GM12865 (cell line): ENCODE results near the gene KIF13A.
"Not testable (repeated sequence)": the region's sequence is repeated elsewhere in the genome, so short reads cannot be mapped to it uniquely, and the experiment has no call there.

Experiments used
- DNase-seq: peaks from one replicate; pipeline ENCODE4 v3.0.0; 2010; ENCODE audit warnings: low read depth
- H3K4me3 ChIP-seq: 2 replicates; pipeline ENCODE4 v1.5.1; 2011; ENCODE audit warnings: mild to moderate bottlenecking, low read depth, low read length, control low read depth
- TF ChIP-seq, protein P1 (sequence below): IDR thresholded peaks from 2 replicates; pipeline ENCODE4 v1.5.1; 2011; ENCODE audit warnings: low read length, control low read depth, low read depth, inconsistent platforms; ENCODE audit not compliant: insufficient read depth; ENCODE audit errors: missing control alignments

KIF13A gene

DNA sequence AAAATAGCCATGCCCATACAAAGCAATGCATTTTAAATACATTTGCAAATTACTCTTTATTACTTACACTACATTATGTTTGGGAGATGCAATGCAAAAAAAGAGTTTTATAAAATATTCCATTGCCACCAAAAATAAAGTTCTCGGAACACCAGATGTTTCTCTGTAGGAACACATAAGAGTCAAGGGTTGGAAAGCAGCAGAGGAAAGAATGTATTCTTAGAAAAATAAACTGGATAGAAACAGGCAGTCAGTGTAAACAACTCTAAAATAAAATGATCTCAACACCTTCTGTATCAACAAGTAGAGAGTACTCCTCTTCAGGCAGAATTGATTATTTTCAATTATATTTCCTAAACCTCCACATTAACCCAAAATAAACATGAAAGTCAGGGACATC is 28.1 kb downstream of the KIF13A start:
- TF ChIP-seq, protein P1, sequence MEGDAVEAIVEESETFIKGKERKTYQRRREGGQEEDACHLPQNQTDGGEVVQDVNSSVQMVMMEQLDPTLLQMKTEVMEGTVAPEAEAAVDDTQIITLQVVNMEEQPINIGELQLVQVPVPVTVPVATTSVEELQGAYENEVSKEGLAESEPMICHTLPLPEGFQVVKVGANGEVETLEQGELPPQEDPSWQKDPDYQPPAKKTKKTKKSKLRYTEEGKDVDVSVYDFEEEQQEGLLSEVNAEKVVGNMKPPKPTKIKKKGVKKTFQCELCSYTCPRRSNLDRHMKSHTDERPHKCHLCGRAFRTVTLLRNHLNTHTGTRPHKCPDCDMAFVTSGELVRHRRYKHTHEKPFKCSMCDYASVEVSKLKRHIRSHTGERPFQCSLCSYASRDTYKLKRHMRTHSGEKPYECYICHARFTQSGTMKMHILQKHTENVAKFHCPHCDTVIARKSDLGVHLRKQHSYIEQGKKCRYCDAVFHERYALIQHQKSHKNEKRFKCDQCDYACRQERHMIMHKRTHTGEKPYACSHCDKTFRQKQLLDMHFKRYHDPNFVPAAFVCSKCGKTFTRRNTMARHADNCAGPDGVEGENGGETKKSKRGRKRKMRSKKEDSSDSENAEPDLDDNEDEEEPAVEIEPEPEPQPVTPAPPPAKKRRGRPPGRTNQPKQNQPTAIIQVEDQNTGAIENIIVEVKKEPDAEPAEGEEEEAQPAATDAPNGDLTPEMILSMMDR = no peak
- H3K4me3 ChIP-seq = no peak overlapping the region
- DNase-seq = no peak

DNA sequence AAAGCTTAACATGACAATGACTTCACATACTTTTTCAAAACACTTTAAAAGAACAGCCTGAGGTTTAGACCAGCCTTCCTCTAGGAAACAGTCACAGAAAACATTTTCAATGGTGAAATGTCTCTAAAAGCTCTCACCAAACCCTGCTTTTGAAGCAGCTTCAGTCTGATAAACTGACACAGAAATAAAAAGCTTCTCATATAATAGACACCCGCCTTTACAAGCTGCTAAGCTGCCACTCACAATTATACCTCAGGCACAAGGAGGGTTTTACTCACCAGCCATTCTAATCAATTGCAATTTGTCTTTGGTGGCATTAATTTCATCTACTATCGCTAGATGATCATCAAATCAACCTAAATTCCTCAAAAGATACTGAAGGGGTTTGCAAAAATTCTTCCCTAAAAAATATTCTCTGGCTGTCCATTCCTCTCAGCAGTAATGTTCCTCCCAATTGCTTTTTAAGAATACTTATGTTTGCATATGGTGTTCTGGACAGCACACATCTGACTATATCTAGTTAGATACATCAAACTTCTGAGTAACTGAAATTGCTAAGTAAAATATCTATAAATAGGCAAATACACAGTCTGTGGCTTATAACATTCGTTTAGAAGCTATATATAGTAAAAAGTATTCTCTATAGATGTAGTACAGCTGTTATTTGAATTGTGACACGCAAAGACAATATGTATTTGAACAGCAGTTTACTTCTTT is 29.4 kb downstream of the KIF13A start:
- H3K4me3 ChIP-seq = no peak overlapping the region
- DNase-seq = no peak
- TF ChIP-seq, protein P1 = no peak

DNA sequence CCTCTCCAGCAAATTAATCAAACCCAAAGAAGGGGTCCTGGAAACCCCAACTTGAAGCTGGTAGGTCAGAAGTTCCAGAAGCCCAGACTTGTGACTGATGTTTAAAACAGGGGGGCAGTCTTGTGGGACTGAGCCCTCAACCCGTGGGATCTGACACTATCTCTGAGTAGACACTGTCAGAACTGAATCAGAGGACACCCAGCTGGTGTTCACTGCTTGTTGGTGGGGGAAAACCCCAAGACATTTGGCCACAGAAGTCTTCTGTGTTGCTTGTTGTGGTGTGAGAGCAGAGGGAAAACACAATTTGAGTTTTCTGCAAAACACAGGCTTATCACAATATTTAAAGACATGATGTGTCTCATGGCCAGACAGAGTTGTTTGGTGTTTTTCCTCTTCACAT is 29.9 kb downstream of the KIF13A start:
- peak; percentile 13 for DNase-seq
- H3K4me3 ChIP-seq = no peak overlapping the region
- TF ChIP-seq, protein P1 = no peak

DNA sequence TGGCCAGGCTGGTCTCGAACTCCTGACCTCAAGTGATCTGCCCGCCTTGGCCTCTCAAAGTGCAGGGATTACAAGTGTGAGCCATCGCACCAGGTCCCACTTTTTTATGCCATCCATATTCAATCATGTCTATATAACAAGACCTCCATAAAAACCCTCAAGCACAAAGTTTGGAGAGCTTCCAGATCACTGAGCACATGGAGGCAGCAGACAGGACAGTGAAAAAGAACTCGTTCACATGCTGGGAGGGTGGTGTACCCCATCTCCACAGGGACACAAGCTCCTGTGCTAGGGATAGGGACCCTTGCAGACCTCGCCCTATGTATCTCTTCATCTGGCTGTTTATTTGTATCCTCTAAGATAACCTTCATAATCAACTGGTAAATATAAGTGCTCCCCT is 30.3 kb downstream of the KIF13A start:
- H3K4me3 ChIP-seq = no peak overlapping the region
- DNase-seq = no peak
- TF ChIP-seq, protein P1 = no peak

DNA sequence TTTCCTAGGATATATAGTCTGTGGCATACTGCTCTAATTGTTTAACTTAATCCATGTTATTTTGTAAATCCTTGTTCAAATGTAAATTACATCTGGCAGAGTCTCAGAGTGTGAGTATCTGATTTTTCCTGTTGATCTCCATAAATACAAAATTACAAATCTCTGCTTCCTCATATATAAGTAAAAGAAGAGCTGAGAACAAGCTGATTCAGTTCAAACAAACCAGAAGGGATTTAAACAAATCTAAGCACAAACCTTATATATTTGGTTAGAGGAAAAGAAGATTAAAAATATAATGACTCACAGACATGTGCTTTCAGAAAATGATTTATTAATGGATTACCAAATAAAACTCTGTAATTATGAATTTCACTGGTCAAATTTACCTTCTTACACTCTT is 37.3 kb downstream of the KIF13A start:
- no peak for DNase-seq
- no peak overlapping the region for H3K4me3 ChIP-seq
- TF ChIP-seq, protein P1 = no peak

DNA sequence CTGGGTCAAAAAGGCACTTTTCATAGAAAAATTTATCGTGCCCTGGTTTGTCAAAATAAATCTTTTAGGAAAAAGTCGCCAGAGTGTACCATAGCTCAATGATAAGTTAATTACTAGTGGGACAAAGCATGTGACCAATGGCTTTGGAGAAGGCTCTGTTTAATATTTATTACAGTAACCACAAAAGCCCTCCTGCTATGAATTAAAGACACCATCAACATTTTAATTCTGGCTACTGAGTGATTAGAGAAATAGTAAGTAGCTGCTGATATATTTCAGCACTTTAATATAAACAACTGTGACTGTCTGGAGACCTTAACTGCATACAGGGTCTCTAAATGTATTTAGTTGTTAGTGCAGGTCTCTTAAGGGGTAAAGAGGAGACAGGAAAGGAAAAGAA is 38.3 kb downstream of the KIF13A start:
- TF ChIP-seq, protein P1 = no peak
- no peak for DNase-seq
- no peak overlapping the region for H3K4me3 ChIP-seq

DNA sequence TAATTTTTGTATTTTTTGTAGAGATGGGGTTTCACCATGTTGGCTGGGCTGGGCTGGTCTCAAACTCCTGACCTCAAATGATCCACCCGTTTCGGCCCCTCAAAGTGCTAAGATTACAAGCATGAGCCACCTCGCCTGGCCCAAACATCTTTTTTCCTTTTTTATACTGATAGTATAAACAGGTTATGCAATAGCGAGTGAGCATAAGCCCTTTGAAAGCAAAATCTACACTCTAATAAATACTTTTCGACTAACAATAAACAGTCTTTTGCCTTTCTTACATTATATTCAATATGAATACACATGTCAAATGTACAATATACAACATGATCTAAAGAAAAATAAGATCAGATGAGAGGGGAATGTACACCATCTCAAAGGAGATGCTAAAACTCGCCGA is 38.7 kb downstream of the KIF13A start:
- H3K4me3 ChIP-seq = no peak overlapping the region
- no peak for DNase-seq
- TF ChIP-seq, protein P1 = no peak

DNA sequence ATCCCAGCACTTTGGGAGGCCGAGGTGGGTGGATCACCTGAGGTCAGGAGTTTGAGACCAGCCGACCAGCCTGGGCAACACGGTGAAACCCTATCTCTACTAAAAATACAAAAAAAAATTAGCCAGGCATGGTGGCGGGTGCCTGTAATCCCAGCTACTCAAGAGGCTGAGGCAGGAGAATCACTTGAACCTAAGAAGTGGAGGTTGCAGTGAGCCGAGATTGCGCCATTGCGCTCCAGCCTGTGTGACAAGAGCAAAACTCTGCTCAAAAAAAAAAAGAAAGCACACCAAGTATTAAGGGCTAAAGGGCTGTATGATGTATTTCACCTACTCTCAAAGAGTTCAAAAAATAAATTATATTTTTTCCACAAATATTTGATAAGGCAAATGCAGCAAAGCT is 39.9 kb downstream of the KIF13A start:
- H3K4me3 ChIP-seq, DNase-seq: not testable (repeated sequence)
